Activated naive CD8-positive, alpha-beta T cell (primary cell): ENCODE measurements around the gene CNGA3.
A peak's percentile ranks its signal among the peaks of the same experiment; 100 is the strongest.
"Not testable (repeated sequence)": the region's sequence is repeated elsewhere in the genome, so short reads cannot be mapped to it uniquely, and the experiment has no call there.

Experiments
- H3K27ac Mint-ChIP-seq: one replicate; pipeline ENCODE4 v1.8.0; 2021; ENCODE audit warnings: mixed read lengths
- H3K27me3 Mint-ChIP-seq: one replicate; pipeline ENCODE4 v1.8.0; 2021; ENCODE audit warnings: mixed read lengths
- H3K36me3 Mint-ChIP-seq: one replicate; pipeline ENCODE4 v1.8.0; 2021; ENCODE audit warnings: mixed read lengths
- H3K4me1 Mint-ChIP-seq: one replicate; pipeline ENCODE4 v1.8.0; 2021; ENCODE audit warnings: low read depth, mixed read lengths
- H3K4me3 Mint-ChIP-seq: one replicate; pipeline ENCODE4 v1.8.0; 2021; ENCODE audit warnings: mild to moderate bottlenecking, mixed read lengths
- H3K9me3 Mint-ChIP-seq: one replicate; pipeline ENCODE4 v1.8.0; 2021; ENCODE audit warnings: low read depth, mixed read lengths

The CNGA3 gene

DNA sequence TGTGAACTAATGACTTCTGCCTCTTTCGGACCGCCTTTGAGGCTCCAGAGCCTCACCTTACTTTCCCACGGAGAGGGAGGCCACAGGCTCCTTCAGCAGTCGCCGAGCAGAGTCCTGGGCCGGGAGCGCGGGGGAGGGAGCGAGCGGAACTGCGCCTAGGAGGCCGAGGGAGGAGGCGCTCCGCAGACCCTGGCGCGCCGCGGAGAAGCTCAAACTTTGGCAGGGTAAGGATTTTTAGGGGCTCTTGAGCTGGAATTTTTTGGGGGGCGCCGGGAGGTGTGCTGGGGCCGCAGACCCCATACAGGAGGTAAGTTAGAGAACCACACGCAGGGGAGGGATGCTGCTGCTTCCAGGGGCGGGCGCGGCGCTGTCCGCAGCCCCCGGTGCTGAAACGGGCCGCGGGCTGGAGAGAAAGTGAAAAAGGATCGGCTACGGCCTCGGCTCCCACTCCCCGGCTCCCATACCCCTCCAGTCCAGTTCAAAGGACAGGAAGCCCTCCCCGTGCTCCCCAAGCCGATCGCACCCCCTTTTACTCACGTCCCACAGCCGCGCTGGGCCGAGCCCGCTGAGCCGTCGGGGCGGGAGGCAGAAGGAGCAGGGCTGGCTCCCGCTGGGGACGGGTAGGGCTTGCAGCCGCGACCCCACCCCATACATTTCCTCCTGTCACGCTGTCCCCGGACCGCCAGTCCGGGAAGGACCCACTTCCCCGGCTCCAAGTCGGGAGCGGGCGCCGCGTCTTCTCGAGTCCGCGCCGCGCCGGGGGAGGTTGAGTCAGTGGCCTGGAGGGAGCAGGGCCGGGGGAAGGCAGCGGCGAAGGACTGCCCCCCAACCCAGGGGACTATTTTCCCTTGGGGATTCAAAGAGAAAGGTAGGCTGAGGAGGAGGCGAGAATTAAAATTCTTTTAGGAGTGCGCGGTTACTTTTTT, at the start of gene CNGA3:
TSS of gene CNGA3 (plus strand) at position 146 of the 926 bp plus-strand sequence. CDS start 23,520 bp downstream, outside the sequence.
- H3K27me3 Mint-ChIP-seq = peaks cover 52% of the 10 kb centered on the region
- H3K36me3 Mint-ChIP-seq = no peaks in the 10 kb centered on the region
- H3K9me3 Mint-ChIP-seq = no peaks in the 10 kb centered on the region
- H3K4me1 Mint-ChIP-seq = peaks cover 9% of the 10 kb centered on the region
- peak within 1 kb of the TSS; percentile 49 for H3K4me3 Mint-ChIP-seq
- H3K27ac Mint-ChIP-seq = no peak within 1 kb of the TSS

DNA sequence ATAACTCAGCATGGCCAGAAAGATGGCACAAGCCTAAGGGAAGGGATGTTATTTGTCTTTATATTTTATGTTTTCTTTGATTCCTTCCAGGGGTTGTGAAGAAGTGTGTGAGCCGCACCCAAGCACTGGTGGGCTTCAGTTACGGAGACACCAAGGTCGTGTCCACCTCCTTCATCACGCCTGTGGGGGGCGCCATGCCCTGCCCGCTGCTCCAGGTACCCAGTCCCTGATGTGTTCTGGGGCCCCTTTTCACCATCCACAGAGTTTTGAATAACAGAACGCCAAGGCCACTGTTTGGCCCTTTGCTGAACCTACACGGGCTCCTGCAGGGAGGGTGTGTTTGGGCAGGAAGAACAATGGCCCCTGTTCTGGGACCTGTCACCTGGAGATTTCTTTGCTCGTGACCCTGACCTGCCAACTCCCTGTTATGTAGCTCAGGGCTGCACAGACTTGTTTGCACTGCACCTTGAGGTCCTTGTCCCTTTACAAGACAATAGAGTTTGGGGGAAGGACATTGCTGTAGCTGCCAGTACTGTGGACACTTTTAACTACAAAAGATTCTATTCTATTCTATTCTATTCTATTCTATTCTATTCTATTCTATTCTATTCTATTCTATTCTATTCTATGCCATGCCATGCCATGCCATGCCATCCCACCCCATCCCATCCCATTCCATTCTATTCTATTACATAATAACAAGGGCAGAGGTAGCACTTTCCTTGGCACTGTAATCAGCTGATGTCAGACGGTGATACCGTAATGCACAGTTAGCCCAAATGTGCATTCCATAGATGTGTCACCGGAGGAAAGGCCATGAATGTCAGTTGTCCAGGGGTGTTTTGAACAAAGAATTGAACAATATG, 48.2 kb upstream of the CNGA3 start:
- H3K36me3 Mint-ChIP-seq = no peaks in the 10 kb centered on the region

DNA sequence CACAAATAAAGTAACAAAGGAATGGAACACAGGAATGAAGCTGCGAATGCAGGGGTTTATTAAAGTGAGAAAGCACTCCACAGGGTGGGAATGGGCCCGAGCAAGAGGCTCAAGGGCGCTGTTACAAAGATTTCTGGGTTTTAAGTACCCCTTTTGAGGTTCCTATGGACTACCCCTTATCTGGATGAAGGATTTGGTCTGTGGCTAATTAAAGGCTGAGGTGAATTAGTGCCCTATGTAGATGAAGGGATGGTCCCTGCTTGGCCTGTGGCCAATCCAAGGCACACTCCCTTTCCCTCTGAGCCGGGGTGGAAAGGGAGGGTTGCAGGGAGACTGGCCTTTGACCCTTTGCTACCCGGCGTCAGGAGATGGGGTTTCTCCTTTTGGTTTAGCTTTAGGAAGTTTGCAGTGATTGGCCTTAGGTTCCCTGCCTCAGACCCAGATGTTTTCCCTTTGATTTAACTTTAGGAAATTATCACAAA, 47.5 kb upstream of the CNGA3 start:
- H3K4me1 Mint-ChIP-seq = no peaks in the 10 kb centered on the region
- H3K36me3 Mint-ChIP-seq = no peaks in the 10 kb centered on the region
- H3K4me3 Mint-ChIP-seq = no peak overlapping the region
- H3K27me3 Mint-ChIP-seq = peaks cover 9% of the 10 kb centered on the region
- H3K27ac Mint-ChIP-seq = no peak overlapping the region
- H3K9me3 Mint-ChIP-seq = no peaks in the 10 kb centered on the region

More for the DNA sequence above, 48.2 kb upstream of the CNGA3 start:
- Mint-ChIP-seq H3K4me3 (no peak overlapping the region), H3K27ac (no peak overlapping the region), H3K4me1 (no peaks in the 10 kb centered on the region), H3K27me3 (peaks cover 9% of the 10 kb centered on the region), H3K9me3 (no peaks in the 10 kb centered on the region)

DNA sequence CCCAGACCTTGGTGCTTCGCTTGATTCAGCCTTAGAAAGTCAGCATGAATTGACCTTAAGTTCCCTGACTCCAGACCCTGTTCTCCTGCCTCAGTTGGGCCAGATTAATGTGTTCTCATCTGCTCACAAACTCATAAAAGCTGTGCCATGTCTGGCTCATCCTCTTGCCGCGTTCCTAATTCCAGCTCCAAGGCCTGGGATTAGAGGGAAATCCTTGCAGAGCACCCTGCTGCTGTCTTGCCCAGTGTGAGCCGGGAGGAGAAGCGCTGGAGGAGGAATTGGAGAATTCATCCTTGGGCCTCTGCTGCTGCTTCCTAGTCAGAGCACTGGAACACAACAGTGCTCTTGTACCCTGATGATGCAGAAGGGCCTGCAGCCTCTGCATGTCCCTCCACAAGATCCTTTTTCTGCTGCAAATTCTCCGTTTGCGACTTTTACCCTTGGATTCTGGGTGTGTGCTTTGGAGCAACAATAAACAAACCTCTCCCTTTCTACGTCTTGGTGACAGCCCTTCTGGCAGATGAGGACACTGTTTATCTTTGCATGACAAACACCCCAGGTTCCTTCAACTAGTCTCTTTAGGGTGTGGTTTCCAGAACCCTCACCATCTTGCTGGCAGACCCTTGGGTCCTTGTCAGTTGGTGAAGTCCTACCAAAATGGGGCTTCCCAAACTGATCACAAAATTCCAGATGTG, 46.9 kb upstream of the CNGA3 start:
- no peak overlapping the region for H3K4me3 Mint-ChIP-seq
- no peaks in the 10 kb centered on the region for H3K4me1 Mint-ChIP-seq
- no peak overlapping the region for H3K27ac Mint-ChIP-seq
- H3K27me3 Mint-ChIP-seq = peaks cover 9% of the 10 kb centered on the region
- H3K36me3 Mint-ChIP-seq = no peaks in the 10 kb centered on the region
- no peaks in the 10 kb centered on the region for H3K9me3 Mint-ChIP-seq

DNA sequence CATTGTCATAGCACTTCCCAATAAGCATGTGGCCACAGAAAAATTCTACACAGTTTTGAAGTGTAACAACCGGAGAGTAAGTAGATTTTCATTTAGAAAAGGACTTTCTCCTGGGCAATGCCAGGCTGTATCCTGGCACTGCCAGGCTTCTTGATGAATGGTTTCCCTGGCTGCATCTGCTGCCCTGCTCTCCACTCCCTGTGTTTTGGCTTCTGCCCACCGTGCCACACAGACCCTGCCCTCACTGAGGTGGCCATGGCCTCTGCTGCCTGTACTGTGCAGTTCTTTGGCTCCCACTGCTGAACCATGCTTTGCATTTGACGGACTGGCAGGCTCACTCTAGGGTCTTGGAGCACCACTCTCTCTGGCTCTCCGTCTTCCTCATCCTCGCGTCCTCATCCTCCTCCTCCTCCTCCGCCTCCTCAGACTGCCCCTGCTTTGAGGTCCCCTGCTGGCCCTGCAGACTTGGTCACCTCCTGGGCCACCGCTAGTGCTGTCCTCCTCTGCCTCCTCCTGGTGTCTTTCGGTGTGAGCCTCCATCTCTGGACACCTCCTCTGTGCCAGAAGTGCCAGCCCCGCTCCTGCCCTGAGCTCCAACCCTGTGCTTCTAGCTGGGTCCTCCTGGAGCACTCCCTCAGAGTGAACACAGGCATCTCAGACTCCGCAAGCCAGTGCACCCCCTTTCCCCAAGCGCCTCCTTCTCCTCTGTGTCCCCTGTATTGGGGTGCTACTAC, 45.9 kb upstream of the CNGA3 start:
- Mint-ChIP-seq H3K27me3 (peaks cover 16% of the 10 kb centered on the region), H3K4me1 (no peaks in the 10 kb centered on the region), H3K27ac (no peak overlapping the region), H3K9me3 (no peaks in the 10 kb centered on the region), H3K36me3 (no peaks in the 10 kb centered on the region), H3K4me3 (no peak overlapping the region)

DNA sequence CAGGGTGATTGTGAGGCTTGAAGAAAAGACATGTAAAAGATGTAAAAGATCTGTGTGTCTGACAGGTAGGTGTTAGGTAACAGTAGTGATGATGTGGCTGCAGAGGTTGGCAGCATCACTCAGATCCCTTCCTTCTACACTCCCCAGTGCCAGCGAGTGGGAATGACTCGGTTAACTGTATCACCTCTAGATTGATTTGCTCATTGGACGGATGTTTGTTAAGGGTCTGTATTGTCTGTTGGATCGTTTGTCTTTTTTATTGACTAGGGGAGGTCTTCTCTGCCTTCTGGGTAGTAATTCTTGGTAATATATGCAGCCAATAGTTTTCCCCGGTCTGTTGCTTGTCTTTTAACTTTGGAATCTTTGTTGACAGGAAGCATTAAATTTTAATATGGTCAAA, 44.8 kb upstream of the CNGA3 start:
- no peak overlapping the region for H3K27ac Mint-ChIP-seq
- no peaks in the 10 kb centered on the region for H3K9me3 Mint-ChIP-seq
- peaks cover 12% of the 10 kb centered on the region for H3K27me3 Mint-ChIP-seq
- H3K4me1 Mint-ChIP-seq = no peaks in the 10 kb centered on the region
- H3K4me3 Mint-ChIP-seq = no peak overlapping the region
- H3K36me3 Mint-ChIP-seq = no peaks in the 10 kb centered on the region

DNA sequence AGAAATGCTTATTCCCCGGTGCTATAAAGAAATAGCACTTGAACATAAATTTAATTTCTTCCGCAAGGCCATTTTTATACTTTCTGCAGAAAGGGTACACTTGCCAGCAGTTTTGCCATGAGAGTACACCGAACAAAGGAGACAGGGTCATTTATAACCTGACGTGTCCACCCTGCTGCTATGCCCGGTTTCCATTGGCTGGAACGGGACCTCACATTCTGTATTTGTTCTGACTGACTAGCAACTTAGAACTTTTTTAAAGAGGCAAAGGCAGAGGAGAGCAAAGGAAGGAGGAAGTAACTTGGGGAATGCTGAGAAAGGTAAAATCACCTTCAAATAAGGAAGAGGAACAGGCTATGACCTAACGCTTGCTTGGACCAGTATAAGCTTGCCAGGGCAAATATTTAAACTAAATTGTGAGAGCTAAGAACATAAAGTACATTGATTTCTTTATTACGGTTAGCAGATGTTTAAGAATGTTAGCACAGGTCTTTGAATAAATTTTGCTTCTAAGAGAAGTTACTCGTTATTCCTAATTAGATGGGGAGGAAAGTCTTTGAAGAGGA, 39.0 kb upstream of the CNGA3 start:
- H3K9me3 Mint-ChIP-seq, H3K27ac Mint-ChIP-seq: not testable (repeated sequence)

DNA sequence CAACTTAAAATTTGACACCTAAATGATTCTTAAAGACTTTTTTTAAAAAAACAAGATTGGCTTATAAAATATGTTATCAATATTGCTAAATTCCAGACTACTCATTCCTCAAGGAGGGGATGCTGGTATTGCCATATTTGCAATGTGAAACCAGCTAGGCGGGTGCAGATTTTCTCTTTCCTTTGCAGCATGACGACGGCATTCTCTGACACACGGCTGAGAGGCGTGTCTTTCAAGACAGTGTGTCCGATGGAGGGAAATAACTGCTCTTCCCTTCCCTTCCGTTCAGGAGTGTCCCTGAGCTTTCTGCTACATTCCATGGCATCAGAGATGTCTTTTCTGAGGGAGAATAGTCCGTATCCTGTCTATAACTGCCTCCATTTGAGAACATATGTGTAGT, 38.2 kb upstream of the CNGA3 start:
- no peaks in the 10 kb centered on the region for H3K9me3 Mint-ChIP-seq
- H3K27ac Mint-ChIP-seq = no peak overlapping the region

More for the DNA sequence above, 39.0 kb upstream of the CNGA3 start:
- not testable (repeated sequence) for H3K36me3 Mint-ChIP-seq, H3K4me3 Mint-ChIP-seq, H3K4me1 Mint-ChIP-seq
- H3K27me3 Mint-ChIP-seq = peaks cover 11% of the 10 kb centered on the region

DNA sequence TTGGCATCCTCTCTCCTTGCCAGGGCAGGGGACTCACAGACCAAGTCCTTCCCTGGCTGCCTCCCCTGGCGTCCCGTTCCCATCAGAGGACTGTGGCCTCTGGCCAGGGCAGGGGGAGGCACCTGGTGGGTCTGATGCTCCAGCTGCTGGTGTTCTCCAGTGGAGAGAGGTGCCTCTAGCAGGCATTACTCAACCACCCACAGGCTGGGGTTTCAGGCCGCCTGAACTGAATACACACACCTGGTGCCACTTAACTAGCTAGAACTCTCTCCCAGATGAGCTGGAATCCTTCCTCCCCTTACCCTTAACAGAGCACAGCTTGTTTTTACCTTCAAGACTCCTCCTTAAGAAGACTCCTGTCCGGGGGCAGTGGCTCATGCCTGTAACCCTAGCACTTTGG, 37.7 kb upstream of the CNGA3 start:
- no peak overlapping the region for H3K27ac Mint-ChIP-seq
- peaks cover 9% of the 10 kb centered on the region for H3K27me3 Mint-ChIP-seq
- no peaks in the 10 kb centered on the region for H3K36me3 Mint-ChIP-seq
- no peaks in the 10 kb centered on the region for H3K4me1 Mint-ChIP-seq
- H3K9me3 Mint-ChIP-seq = no peaks in the 10 kb centered on the region
- no peak overlapping the region for H3K4me3 Mint-ChIP-seq

More for the DNA sequence above, 38.2 kb upstream of the CNGA3 start:
- Mint-ChIP-seq H3K36me3 (no peaks in the 10 kb centered on the region), H3K27me3 (peaks cover 9% of the 10 kb centered on the region), H3K4me1 (no peaks in the 10 kb centered on the region), H3K4me3 (no peak overlapping the region)

DNA sequence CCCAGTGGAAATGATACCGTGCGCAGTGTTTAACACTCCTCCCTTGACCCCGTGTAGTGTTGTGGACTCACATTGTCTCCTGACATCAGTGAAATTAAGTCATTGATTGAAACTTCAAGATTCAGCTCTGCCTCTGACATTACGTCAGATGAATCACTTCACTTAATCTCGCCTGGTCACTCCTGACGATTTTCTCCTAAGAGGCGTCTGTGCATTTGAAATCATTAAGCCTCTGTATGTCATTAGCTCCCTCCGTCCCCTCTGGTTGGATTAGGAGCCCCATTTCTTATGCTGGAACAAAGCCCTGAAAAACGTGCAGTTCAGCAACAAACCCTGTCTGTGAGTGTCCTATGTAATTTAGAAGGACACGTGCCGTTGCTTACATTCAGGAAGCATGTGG, 36.7 kb upstream of the CNGA3 start:
- Mint-ChIP-seq H3K36me3 (no peaks in the 10 kb centered on the region), H3K27ac (no peak overlapping the region), H3K9me3 (no peaks in the 10 kb centered on the region), H3K4me1 (no peaks in the 10 kb centered on the region), H3K27me3 (peaks cover 7% of the 10 kb centered on the region), H3K4me3 (no peak overlapping the region)

DNA sequence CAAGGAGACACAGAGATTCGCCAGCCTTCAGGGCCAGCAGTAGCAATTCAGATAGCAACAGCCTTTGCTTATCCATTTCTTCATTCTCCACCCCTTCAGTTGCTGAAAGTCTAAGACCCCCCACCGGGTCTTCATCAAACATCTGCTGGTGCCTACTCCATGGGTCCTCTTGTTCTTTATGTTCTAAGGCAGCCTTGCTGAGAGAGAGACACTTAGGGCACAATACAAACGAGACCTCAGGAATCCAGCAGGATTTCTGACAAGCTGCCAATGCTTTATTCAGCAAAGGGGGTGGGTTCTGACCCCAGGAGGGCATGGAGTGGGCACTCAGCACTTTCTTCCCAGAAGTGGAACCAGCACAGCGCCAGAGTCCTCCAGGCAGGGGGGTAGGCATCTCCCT, 36.2 kb upstream of the CNGA3 start:
- Mint-ChIP-seq H3K9me3 (no peaks in the 10 kb centered on the region), H3K36me3 (no peaks in the 10 kb centered on the region), H3K27me3 (peaks cover 3% of the 10 kb centered on the region), H3K27ac (no peak overlapping the region), H3K4me1 (no peaks in the 10 kb centered on the region), H3K4me3 (no peak overlapping the region)

DNA sequence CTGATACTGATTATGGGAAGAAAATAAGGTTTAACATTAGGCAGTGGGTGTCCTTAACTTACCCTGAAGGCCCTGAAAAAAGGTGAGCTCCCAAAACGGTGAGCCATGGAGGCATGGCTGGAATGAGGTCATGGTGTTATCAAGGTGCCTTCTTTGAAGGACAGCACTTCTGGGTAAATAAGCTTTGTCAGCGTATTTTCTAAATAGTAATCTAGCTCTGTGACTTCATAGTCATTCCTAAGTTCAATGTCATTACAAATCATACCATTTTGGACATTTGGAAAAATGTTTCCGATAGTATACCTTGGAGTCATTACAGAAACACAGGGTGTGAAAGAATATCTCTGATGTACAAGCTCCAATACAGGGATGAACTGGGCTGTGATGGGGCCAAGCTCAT, 35.2 kb upstream of the CNGA3 start:
- no peaks in the 10 kb centered on the region for H3K36me3 Mint-ChIP-seq

DNA sequence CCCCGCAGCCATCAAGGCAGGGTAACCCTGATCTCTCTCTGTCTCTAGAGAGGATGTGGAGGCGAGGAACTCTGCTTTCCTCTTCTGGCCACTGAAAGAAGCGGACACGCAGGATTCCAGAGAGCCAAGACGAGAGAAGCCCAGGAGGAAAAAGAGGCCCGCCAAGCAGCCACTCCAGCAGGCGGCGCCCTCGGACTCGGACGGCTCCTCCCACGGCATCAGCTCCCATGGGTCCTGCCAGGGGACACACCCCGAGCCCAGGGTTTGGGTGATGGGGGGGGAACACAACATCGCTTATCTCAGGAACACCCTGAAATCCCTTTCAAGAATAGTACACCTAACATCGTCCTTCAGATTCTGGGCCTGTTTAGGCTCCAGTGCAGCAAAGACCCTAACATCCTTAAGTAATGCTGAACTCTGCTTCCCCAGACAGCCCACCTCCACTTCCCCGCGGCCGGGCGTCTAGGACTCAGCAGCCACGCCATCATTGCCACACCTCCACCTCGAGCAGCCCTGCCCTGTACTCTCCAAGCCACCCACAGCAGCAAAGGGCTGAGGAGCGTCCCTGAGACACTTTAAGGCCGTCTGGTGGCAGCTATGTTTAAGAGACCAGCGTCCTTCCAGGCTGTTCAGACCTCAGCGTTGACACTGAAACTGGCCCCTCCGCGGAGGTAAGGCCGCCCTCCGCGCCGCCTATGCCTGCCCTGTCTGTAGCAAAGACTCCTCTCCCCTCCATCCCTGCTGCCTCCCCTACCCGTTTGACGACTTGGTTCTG, 34.3 kb upstream of the CNGA3 start:
- Mint-ChIP-seq H3K27ac (no peak overlapping the region), H3K4me1 (no peaks in the 10 kb centered on the region)

More for the DNA sequence above, 35.2 kb upstream of the CNGA3 start:
- H3K27me3 Mint-ChIP-seq = peaks cover 2% of the 10 kb centered on the region
- H3K4me3 Mint-ChIP-seq = no peak overlapping the region
- no peaks in the 10 kb centered on the region for H3K9me3 Mint-ChIP-seq
- H3K27ac Mint-ChIP-seq = no peak overlapping the region
- no peaks in the 10 kb centered on the region for H3K4me1 Mint-ChIP-seq

More for the DNA sequence above, 34.3 kb upstream of the CNGA3 start:
- no peaks in the 10 kb centered on the region for H3K9me3 Mint-ChIP-seq
- H3K36me3 Mint-ChIP-seq = no peaks in the 10 kb centered on the region
- H3K4me3 Mint-ChIP-seq = no peak overlapping the region
- no peaks in the 10 kb centered on the region for H3K27me3 Mint-ChIP-seq
